Activated naive CD8-positive, alpha-beta T cell (primary cell): ENCODE results near the gene FAR2.
A peak's percentile ranks its signal among the peaks of the same experiment; 100 is the strongest.

Experiments used
- H3K27ac Mint-ChIP-seq: one replicate; pipeline ENCODE4 v1.8.0; 2021; ENCODE audit warnings: mixed read lengths
- H3K27me3 Mint-ChIP-seq: one replicate; pipeline ENCODE4 v1.8.0; 2021; ENCODE audit warnings: mixed read lengths
- H3K36me3 Mint-ChIP-seq: one replicate; pipeline ENCODE4 v1.8.0; 2021; ENCODE audit warnings: mixed read lengths
- H3K4me1 Mint-ChIP-seq: one replicate; pipeline ENCODE4 v1.8.0; 2021; ENCODE audit warnings: low read depth, mixed read lengths
- H3K4me3 Mint-ChIP-seq: one replicate; pipeline ENCODE4 v1.8.0; 2021; ENCODE audit warnings: mild to moderate bottlenecking, mixed read lengths
- H3K9me3 Mint-ChIP-seq: one replicate; pipeline ENCODE4 v1.8.0; 2021; ENCODE audit warnings: low read depth, mixed read lengths

FAR2 gene

DNA sequence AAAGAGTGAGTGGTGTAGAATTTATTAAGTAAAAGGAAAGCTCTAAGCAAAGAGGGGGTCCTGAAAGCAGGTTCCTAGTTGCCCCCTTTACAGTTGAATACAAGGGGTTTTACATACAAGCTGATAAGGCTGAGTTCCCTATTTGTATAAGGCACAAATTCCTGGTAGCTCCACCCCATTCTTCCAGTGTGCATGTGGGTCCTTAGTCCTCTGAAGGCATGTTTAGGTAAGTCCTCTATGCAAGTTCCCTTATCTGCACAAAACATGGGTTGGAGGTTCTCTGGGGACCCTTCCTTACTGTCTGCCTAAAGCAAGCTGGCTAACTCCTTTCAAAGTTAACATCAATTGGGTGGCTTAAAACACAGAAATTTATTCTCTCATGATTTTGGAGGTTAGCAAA lies 2.9 kb upstream of the FAR2 start:
- H3K4me3 Mint-ChIP-seq: no peak overlapping the region
- H3K4me1 Mint-ChIP-seq: peaks cover 10% of the 10 kb centered on the region
- no peaks in the 10 kb centered on the region for H3K36me3 Mint-ChIP-seq
- H3K9me3 Mint-ChIP-seq: peaks cover 3% of the 10 kb centered on the region
- peaks cover 5% of the 10 kb centered on the region for H3K27me3 Mint-ChIP-seq
- H3K27ac Mint-ChIP-seq: no peak overlapping the region

DNA sequence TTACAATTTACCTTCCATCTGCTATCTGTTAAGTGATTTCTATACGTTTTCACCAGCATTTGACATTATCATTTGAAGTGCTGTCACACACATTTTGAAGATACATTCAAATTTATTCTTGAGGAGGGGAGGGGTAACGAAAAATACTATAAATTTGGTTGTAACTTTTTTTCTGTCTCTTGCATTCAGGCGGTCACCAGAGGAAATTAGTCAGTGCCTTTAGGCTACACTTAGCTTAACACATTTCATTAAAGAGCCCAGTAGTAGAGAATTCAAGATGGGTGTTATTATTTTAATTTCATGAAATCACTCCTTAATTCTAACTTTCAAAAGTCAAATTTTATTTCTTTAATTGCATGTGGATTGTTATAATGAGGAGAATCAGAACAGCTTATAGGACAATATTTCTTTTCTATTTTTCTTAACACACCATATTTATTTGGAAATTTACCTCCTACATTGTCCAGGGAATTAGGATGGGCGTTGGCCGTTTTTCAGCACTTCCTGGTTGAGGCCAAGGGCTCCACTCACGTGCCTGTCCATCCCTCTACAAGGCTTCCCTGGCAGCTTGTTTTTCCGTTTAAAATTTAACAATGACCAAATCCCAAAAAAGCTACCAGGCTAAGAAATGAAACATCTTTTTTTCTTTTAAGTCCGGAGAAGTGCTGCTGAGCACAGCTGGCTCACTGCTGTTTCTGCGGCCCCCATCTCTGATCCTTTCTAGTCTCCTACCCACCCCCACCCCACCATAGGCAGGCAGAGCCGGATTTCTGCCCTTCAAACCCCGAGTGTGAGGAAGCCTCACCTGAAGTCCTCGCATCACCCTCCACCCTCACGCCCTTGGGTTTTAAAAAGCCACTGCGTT lies 1.1 kb upstream of the FAR2 start:
- peaks cover 5% of the 10 kb centered on the region for H3K27me3 Mint-ChIP-seq
- no peaks in the 10 kb centered on the region for H3K9me3 Mint-ChIP-seq
- no peak overlapping the region for H3K27ac Mint-ChIP-seq

DNA sequence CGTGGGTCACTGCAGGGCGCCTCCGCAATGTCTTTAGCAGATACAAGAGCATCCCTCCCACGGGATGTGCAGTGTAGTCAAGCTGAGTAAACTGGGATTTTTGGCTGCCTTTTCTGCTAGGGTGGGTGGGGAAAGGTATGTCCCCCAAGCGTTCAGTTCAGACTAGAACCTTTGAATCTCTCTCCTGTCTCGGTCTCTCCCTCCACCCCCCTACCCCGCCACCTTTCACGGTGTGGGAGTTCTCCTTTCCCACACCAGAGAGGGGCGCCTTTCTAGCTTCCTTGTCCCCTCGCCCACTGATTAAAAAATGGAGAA lies 525 bp upstream of the FAR2 start:
- H3K4me3 Mint-ChIP-seq: peak overlapping the region; percentile 89
- H3K27ac Mint-ChIP-seq: peak overlapping the region; percentile 31
- H3K9me3 Mint-ChIP-seq: no peaks in the 10 kb centered on the region
- no peaks in the 10 kb centered on the region for H3K36me3 Mint-ChIP-seq
- H3K27me3 Mint-ChIP-seq: peaks cover 5% of the 10 kb centered on the region
- peaks cover 10% of the 10 kb centered on the region for H3K4me1 Mint-ChIP-seq

More for the DNA sequence above, 1.1 kb upstream of the FAR2 start:
- Mint-ChIP-seq H3K36me3 (no peaks in the 10 kb centered on the region), H3K4me3 (peak overlapping the region; percentile 89), H3K4me1 (peaks cover 10% of the 10 kb centered on the region)

DNA sequence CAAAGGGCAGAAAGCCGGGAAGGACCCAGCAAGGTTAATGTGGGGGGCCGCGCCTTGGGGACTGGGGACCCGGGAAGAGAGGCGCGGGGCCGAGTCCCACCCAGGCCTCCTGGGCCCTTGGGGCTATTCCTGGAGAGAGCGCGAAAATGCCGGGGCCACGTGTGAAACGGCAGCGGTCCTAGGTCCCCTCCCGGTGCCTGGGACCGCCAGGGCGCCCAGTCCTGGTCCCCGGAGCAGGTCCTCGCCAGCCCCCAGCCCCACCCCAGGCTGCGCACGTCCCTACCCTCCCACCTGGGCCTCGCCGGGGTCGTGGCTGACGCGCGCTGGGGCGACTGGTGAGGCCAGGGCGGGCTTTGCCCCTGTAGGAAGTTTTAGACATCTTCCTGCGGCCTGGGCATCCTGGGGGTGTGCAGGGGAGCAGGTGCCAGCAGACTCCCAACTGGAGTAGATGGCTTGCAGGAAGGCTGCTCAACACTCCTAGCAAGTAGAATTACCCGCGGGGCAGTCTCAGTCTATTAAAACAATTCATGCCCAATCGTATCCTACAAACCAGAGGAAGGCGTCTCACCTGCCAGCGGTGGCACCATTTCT lies 708 bp downstream of the FAR2 start:
- Mint-ChIP-seq H3K9me3 (no peaks in the 10 kb centered on the region), H3K27me3 (peaks cover 5% of the 10 kb centered on the region), H3K4me1 (peaks cover 10% of the 10 kb centered on the region), H3K27ac (no peak overlapping the region), H3K36me3 (no peaks in the 10 kb centered on the region), H3K4me3 (peak overlapping the region; percentile 89)

DNA sequence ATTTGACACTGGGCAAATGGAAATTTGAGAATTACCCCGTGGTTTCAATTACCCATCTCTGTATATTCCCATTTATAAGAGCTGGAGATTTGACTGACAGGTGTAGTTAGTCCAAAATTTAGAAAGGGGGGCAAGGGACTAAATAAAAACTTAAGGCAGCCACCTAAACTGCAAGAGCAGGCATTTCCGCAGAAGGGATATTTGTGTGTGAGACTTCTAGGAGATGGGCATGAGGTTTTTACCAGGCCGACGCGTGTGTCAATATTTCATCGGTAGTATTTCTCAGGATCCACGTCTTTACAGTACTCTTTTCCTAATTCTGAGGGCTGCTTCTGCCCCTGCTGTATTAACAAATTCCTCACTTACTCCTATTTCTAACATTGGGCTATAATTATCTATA lies 1.4 kb downstream of the FAR2 start:
- no peaks in the 10 kb centered on the region for H3K9me3 Mint-ChIP-seq
- H3K27me3 Mint-ChIP-seq: peaks cover 5% of the 10 kb centered on the region
- no peak overlapping the region for H3K27ac Mint-ChIP-seq
- no peaks in the 10 kb centered on the region for H3K36me3 Mint-ChIP-seq
- peak overlapping the region; percentile 65 for H3K4me3 Mint-ChIP-seq
- H3K4me1 Mint-ChIP-seq: peaks cover 10% of the 10 kb centered on the region

DNA sequence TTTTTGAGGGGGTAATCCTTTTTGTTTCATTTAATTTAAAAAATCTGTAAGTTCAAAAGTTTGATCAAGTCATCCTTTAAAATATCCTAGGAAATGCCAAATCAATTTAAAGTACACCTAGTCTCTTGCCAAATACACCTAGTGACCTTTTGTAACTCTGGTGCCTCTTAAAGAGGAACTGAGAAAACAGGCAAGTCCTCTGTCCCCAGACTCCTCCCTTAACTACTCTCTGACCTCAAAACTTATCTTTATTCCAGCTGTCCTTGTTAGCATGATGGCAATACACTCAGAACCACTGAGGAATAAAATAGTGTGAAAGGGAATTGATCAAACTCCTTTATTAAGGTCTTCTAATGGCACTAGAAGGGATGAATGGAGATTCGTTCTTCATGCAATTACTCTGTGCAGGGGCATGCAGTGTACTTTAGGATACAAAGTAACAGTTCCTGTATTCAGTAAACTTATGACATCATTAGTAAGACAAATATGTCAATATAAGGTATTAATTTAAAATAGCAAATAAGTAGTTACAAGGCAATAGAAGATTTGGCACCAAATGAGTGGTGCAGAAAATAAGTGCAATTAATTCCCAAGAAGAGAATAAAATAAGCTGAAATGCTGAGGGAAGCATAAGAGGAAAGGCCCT lies 3.3 kb downstream of the FAR2 start:
- Mint-ChIP-seq H3K9me3 (no peaks in the 10 kb centered on the region), H3K36me3 (peaks cover 3% of the 10 kb centered on the region), H3K27me3 (peaks cover 3% of the 10 kb centered on the region), H3K4me3 (no peak overlapping the region), H3K27ac (no peak overlapping the region), H3K4me1 (peaks cover 10% of the 10 kb centered on the region)

DNA sequence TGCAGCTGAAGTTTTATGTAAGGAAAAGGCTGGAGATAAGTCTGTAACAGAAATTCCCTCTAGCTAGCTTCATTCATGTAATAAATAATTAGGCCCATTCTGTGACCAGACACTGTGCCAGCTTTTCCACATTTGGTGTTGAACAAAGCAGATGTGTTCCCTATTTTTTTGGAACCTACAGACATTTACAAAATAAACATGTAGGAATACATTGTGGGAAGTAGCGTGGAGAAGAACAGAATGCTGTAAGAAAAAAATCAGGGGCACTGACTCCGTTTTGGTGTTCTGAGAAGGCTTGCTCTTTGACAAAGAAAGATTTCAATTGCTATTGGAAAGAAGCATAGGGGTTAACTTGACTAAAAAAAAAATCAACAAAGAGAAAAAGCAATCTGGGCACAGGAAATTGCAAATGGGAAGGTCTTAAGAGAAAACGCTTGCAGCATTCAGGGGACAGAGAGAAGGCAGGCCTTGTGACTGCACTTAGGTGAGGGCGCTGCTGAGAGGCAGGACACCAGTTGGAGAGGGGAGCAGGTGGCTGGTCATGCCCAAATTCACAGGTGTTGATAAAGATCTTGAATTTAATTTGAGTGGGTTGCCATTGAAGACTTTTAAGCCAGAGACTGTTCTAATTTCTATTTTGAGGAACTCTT lies 4.0 kb downstream of the FAR2 start:
- Mint-ChIP-seq H3K4me1 (peaks cover 10% of the 10 kb centered on the region), H3K27me3 (no peaks in the 10 kb centered on the region), H3K9me3 (no peaks in the 10 kb centered on the region), H3K36me3 (peaks cover 3% of the 10 kb centered on the region), H3K4me3 (no peak overlapping the region), H3K27ac (no peak overlapping the region)

DNA sequence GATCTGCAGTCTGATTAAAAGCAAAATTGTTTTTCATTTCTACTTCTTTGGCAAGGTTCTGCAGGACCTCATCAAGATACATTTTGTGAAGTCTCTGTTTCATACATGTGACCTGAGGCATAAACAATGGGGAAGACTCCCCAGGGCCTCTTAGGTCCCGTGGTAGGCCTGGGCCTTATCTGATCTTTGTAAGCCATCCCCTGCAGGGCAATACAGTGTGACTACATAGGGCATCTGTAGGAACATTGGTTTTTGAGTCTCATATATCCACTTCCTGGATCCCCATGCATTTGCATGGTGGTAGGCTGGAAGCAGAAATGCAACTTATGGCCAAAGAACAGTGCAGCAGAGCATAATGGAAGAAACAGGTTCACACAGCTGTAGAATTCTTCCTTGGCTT lies 6.0 kb downstream of the FAR2 start:
- Mint-ChIP-seq H3K9me3 (no peaks in the 10 kb centered on the region), H3K4me1 (peaks cover 10% of the 10 kb centered on the region), H3K27me3 (no peaks in the 10 kb centered on the region), H3K4me3 (no peak overlapping the region), H3K36me3 (peaks cover 3% of the 10 kb centered on the region), H3K27ac (no peak overlapping the region)

DNA sequence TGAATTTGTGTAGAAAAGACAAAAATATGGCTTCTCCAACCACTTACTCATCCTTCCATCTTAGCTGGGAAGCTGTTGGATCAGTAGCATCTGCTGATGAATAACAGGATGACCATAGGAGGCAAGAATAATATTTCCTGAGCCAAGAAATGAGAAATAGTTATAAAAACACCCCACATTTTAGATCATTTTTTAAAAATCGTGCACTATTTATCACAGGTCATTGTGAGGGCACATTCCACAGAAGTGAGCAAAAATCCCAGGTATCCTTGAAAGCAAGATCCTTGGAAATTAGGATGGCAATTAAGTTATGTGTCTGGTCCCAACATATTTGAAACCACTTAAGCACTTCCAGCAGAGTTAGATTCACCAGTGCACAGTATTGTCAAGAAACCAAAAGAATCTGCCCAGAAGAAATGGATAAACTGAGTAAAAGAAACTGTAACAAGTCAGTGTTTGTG lies 8.4 kb downstream of the FAR2 start:
- H3K4me1 Mint-ChIP-seq: peaks cover 16% of the 10 kb centered on the region
- peaks cover 3% of the 10 kb centered on the region for H3K36me3 Mint-ChIP-seq

DNA sequence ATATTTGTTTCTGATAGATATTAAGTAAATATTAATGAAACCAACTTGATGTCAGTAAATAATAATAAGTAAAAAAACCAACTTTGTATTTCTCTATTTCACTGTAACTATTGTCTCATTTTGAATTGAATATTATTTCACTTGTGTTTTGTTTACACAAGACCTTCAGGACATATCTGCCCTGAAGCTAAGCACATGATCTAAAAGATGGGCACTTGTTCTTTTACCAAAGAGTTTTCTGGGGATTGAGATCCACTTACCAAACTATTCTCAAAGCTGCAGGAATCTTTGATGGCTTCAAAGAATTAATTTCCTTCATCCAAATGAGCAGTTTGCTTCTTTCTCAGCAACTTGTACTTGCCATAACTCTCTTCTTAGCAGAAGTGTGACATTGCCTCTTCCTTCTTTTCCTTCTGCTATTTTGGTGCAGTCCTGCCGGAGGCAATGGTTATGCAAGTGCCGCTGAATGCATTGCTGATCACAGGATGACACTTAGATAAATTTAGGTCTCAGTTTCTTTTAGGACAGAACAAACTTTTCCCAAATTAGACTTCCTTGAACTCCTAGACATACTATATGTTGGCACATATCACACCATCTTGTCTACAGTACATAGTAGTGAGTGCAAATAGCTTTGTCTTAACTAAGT lies 9.2 kb downstream of the FAR2 start:
- peaks cover 3% of the 10 kb centered on the region for H3K36me3 Mint-ChIP-seq
- H3K9me3 Mint-ChIP-seq: peaks cover 5% of the 10 kb centered on the region
- H3K4me3 Mint-ChIP-seq: no peak overlapping the region
- H3K27me3 Mint-ChIP-seq: no peaks in the 10 kb centered on the region
- peaks cover 16% of the 10 kb centered on the region for H3K4me1 Mint-ChIP-seq
- no peak overlapping the region for H3K27ac Mint-ChIP-seq

More for the DNA sequence above, 8.4 kb downstream of the FAR2 start:
- H3K9me3 Mint-ChIP-seq: peaks cover 5% of the 10 kb centered on the region
- H3K27ac Mint-ChIP-seq: no peak overlapping the region
- H3K4me3 Mint-ChIP-seq: no peak overlapping the region
- no peaks in the 10 kb centered on the region for H3K27me3 Mint-ChIP-seq

DNA sequence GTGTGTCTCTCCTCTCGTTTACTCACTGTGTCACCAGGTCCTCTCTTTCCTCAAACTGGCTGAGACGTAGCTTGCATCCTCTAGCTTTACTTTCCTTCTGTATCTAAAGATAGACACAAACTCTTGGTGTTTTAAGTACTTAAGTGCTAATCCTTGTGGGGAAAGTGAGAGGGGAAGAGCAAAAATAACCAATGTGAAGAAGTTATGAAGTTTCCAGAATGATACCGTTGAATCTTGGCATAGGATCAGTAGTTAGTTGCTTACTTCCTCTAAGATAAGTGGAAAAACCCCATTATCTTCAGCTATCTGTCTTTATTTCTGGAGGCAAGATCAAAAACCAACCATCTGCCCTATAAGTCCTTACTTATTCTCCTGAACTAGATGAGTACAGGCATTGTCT lies 10.6 kb downstream of the FAR2 start:
- Mint-ChIP-seq H3K27me3 (no peaks in the 10 kb centered on the region), H3K36me3 (peaks cover 3% of the 10 kb centered on the region), H3K9me3 (peaks cover 5% of the 10 kb centered on the region), H3K4me3 (no peak overlapping the region), H3K4me1 (peaks cover 16% of the 10 kb centered on the region), H3K27ac (no peak overlapping the region)

DNA sequence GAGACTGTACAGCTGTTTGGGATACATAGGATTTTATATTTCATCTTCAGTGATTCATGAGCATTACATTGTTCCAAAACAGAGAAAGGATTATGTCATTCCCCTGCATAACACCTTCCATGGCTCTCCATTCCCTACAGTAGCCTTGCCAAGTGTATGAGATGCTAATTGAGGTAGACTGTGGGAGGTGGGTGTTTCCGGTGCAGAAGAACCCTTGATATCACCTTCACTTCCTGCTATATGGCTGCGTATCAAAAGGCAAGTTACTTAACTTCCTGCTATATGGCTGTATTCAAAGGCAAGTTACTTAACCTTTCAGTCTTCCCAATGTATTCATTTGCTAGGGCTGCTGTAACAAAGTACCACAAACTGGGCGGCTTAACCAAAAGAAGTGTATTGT lies 11.2 kb downstream of the FAR2 start:
- Mint-ChIP-seq H3K4me3 (no peak overlapping the region), H3K36me3 (peaks cover 3% of the 10 kb centered on the region), H3K9me3 (peaks cover 5% of the 10 kb centered on the region), H3K27me3 (no peaks in the 10 kb centered on the region), H3K4me1 (peaks cover 20% of the 10 kb centered on the region), H3K27ac (no peak overlapping the region)

DNA sequence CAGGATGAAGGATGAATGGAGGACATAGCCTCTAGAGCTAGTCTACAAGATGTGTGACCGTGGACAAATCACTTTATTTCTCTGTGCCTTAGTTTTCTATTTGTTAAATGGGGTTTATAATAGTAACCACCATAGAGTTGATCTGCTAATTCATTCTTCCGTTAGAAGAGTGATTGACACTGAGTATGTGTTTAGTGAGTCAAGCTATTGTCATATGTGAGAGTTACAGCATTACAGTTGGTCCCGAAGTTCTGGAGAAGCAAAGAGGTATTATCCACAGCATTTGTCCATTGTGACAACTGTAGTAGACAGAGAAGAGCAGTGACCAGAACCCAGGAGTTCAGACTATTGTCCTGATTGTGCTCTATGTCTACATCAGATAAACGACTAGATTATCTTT lies 14.1 kb downstream of the FAR2 start:
- H3K27ac Mint-ChIP-seq: no peak overlapping the region
- H3K36me3 Mint-ChIP-seq: no peaks in the 10 kb centered on the region
- H3K27me3 Mint-ChIP-seq: no peaks in the 10 kb centered on the region
- H3K4me3 Mint-ChIP-seq: no peak overlapping the region
- H3K9me3 Mint-ChIP-seq: peaks cover 5% of the 10 kb centered on the region
- peaks cover 20% of the 10 kb centered on the region for H3K4me1 Mint-ChIP-seq

DNA sequence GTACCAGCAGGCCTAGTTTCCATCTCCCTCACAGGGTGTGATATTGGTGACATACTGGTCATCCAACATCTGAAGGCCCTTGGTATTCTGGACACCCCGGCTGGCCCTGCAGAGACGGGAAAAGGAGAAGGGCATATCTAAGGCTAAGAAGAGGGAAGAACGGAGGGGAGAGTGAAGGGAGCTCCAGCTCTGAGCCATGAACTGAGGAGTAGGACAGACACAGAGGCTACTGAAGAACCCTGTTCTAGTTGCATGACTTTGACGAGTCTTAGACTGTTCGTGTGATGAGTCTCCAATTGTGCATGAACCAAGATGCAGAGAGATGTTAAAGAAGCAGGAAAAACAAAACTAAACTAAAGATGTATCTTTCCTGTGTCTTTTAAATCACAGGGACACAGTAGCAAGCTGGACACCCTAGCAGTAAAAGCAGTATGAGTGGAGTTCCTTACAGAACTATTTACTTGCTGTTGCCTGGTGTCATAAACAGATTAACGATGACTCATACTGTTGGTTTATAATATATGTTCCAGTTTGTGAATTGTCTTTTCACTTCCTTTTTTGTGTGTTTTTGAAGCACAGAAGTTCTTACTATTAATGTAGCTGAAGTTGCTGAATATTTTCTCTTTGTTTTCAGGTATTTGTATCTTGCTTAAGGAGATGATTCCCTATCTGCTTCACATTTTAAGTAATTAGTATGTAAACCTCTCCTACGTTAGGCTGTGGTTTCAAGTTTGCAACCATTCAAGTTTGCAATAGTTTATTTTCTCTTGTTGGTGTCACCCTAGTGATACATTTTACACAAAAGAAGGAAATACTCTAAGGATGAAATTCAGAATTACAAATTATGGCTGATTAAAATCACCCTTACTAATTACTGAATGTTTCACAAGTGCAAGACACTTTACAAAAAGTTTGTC lies 15.7 kb downstream of the FAR2 start:
- Mint-ChIP-seq H3K36me3 (no peaks in the 10 kb centered on the region), H3K27ac (no peak overlapping the region), H3K9me3 (peaks cover 5% of the 10 kb centered on the region), H3K4me1 (peaks cover 17% of the 10 kb centered on the region), H3K4me3 (no peak overlapping the region), H3K27me3 (no peaks in the 10 kb centered on the region)
